Measurements from ENCODE around the gene CXXC5.
A peak's percentile ranks its signal among the peaks of the same experiment; 100 is the strongest.

The CXXC5 gene

DNA sequence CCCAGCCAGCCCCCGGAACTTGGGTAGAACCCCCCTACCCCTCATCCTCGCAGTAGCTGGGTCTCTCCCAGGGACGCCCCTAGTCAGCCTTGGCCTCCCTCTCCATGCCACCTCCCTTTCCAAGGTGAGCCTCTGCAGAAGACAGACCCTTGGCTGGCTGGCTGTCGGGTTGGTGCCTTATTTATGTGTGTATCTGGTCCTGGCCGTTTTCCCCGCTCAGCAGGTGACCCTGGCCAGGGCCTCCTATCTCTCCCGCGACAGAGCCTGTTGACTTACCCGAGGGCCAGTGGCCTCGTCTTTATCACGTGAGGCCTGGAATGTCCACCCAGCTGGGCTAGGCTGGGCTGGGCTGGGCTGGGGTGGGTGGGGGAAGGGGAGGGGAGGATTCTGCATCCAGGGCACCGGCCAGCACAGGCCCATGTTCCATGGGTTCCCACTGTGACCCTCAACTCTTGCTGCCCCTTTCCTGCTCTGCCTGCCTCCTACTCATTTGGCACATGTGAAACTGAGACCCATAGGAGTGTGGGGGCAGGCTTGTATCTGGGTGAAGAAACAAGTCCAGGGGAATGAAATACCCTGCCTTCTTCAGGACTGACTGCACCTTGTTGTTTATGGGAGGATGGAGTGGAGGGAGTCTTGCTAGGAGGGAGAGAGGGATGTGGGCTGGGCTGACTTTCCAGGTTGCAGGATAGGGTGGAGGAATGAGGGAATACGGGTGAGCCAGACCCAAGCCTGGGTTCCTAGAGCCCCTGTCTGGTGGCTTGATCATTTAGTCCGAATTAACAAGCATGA, 3.1 kb downstream of the CXXC5 start:
- DNase-seq (ENCODE audit: low read depth), result no peak

DNA sequence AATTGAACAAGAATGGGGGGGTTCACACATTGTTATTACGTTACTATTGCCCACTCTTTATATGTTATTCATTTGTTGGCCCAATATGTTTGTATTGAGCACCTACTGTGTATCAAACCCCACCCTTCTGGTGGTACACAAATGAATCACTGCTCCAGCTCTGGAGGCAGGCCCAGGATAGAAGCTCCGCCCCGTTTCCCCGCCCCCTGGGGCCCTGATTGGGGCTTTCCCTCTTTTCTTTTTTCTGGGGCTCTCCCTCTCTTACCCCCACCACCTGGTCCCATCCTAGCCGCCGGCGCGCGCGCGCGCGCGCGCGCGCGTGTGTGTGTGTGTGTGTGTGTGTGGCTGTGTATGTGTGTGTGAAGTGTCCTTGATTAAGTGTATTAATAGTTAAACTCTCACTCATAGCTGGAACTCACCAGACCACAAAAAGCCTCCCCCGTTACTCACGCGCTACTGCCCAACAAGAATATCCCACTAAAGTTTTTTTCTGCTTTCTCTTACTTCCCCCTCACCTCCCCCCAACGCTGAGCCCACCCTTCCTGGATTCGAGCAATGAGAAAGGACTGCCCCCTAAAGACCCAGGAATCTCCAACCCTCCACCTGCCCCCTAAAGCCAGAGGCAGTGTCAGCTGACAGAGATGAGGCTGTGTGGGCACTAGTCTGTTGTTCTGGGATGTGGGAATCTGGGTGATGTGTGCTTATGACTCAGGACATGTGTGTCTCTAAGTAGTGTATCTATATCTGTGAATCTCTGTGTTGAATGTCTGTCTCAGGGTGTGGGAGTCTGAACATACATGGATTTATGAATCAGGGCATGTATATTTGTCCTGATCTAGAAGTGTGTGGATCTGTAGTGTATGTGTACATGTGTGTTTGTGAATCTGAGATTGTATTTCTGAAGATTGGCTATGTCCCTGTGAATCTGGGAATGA, 4.0 kb downstream of the CXXC5 start:
- peak; percentile 61 for DNase-seq (ENCODE audit: low read depth)

DNA sequence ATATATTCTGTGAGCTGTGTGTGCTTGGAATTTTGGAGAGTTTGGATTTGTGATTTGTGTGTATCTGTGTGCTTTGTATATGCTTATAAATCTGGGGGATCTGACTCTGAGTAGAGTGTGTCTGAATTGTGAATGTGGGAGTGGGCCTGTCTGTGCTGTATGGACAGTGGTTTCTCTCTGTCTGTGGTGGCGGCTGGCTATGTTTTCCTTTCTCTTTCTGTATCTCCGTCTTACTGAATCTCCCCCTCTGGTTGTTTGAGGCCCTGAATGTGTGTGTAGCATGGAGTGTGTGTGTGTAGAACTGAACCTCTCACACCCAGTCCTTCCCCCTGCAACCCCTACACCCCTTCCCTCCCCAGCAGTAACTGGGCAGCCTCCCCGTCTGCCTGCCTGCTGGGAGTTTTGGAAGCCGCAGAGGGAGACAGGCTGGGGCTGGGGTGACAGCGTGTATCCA, 4.7 kb downstream of the CXXC5 start:
- DNase-seq (ENCODE audit: low read depth), result no peak

DNA sequence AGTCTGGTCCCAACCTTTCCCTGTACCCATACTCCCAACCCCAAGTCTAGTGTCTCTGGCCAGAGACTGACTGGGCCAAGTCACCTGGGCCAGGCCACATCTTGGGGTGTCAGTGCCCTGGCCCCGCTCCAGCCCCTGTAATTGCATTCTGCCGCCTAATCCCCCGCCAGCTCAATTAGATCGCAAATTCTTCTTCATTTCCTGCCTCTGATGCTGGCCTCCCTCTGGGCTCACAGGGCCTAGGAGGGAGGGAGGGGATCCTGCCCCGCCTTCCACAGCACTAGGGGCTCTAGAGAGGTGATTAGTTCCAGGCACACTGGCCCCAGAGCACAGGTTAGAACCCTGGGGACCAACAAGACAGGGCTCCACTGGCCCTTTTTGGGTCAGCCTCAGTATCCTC, 5.5 kb downstream of the CXXC5 start:
- DNase-seq (ENCODE audit: low read depth), result no peak

DNA sequence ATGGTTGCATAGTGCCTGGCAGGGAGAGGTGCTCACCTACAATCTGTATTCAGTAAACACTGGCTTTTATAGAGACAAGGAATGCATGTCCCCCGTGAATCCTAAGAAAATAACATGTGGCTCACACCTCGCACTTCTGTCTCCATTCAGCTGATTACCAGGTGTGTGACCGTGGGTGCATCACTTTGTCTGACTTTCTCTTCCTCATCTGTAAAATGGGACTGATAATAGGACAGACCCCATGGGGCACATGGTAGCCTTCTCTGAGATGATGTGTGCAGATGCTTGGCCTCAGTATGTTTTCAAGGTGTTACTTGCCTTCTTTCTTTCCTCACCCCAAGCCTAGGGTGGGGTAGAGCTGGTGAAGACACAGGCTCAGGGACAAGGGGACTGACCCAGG, 6.3 kb downstream of the CXXC5 start:
- no peak for DNase-seq (ENCODE audit: low read depth)

DNA sequence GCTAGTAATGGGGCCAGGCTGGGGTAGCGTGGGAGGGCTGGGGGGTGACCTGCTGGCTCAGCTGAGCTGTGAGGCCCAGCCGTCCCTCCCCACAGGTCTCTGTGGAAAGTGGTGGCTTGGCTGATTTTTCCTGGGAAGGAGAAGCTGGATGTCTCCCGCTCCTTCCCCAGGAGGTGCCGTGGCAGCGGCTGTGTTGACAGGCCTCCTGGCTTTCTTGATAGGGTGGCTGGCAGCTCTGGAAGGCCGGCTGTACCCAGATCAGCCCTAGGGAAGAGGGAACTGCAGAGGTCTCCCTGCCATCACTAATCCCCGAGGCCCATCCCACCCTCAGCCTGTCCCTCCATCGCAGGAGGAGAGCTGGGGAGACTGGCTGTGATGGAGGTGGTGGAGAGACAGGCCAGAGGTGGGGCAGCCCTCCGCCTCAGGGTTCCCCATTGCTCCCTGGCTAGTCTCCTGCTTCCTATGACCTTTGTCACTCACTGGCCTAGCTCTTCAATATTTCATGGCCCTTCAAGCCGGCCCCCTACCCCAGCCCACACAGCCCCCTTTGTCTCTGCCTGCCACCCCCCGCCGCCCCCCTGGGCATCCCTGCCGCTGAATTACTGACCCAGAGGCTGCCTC, 6.8 kb downstream of the CXXC5 start:
- no peak for DNase-seq (ENCODE audit: low read depth)

DNA sequence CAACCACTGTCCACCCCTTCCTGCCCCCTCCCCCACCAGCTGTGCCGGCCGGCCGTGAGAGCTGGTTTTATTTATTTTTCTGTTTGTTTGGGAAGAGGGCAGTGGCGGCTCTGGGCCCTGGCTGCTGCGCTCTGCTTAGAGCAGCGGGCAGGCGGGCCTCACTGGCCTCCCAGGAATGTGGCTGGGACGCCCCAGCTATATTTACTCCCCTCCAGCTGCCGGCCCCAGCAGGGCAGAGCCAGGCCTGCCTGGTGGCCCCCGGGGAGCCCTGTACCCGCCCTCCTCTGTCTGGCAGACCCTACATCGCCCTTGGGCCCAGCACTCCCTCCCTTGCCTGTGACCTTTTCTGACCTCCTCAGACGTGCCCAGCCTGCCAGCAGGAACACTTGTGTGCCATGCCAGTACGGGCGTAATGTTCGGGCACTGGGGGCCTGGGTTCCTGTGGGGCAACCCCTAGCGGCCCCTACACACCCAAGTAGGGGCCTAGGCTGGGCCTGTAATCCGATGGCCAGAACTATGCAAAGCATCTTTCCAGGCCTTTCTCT, 7.7 kb downstream of the CXXC5 start:
- DNase-seq (ENCODE audit: low read depth), result no peak

DNA sequence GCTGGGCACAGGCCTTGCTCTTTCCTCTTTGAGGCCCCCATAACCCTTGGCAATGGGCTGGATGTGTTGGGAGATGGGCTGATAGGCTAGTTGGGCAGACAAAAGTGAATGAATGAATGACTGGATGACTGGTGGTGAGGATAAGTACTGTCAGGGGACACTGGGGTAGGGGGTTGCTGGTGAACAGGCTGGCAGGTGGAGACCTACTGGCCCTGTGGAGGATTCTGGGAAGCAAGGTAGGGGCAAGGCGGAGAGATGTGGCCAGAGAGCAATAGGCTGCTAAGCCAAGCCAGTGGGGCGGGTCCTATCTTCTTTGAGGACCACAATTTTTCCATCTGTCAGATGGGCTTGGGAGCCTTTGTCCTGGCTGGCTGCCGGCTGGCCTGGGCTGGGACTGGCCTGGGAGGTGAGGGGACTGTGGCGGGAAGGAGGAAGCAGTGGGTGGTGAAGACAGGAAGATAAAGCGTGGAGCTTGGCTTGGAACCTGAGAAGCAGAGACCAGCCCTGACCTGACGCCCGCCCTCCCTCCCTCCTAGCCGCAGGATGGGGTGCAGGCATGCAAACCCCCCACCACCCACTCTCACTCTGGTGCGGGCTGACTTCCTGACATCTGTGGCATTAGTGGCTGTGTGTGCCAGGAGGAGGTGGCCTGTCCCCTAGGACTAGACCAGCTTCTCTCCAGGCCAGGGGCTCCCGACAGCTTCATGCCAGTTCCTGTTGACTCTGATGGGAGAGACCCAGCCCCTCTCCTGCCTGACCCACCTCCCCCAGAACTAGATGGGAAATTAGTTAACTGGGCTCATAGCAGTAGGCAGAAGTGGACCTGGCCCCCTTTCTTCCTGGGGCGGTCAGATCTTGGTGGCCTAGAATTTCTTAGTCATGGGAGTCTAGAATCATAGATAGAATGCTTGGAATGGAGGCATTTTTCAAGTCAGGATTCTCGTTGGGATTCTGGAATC, 9.5 kb downstream of the CXXC5 start:
- DNase-seq (ENCODE audit: low read depth), result no peak

DNA sequence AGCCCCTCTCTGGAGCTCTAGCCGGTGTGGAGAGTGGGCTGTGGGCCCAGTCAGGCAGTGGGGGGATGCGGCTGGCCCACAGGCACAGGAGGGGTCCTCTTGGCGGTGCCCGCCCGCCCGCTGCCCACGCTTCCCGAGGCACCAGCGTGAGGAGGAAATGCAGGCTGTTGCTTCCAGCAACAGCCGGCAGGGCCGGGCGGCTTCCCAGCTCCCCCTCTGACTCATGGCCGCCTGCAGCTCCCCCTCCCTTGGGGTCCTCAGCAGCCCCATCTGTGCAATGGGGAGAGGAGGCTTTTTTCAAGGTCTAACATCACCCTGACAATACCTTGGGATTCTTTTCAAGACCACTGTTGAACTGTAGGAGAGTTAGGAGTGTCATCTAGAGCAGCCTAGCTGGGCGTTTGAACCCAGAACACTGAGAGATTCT, 10.4 kb downstream of the CXXC5 start:
- no peak for DNase-seq (ENCODE audit: low read depth)

DNA sequence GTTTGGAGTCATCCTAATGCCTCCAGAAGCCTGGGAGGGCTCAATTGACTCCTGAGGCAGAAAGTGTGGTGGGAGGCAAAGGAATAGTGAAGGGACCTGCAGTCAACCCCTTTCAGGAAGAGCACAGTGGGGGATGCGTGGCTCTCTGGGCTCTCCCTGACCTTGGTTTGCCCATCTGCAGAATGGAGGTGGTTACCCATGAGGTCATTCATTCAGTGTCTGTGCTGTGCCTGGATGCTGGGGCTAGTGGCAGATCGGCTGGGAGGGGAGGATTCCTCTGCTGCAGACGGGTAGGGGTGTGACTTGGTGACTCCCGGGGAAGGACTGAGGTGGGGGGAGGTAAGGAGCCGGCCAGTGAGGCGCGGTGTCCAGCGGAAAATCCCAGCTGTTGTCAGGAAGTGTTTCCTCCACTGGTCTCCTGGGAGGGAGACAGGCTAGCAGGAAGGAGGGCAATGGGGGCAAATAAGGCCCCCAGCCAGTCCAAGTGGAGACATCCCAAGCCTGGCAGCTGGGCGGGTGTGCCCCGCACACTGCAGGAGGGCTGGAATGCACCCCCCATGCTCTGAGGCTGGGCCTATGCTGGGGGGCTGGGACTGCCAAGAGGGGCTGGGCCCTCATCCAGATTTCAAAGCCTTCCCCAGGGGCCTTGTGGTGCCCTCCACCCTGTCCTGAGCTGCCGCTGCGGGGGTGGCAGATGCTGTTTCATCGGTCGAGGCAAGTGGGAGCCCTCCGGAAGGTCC, 10.9 kb downstream of the CXXC5 start:
- DNase-seq (ENCODE audit: low read depth), result no peak

DNA sequence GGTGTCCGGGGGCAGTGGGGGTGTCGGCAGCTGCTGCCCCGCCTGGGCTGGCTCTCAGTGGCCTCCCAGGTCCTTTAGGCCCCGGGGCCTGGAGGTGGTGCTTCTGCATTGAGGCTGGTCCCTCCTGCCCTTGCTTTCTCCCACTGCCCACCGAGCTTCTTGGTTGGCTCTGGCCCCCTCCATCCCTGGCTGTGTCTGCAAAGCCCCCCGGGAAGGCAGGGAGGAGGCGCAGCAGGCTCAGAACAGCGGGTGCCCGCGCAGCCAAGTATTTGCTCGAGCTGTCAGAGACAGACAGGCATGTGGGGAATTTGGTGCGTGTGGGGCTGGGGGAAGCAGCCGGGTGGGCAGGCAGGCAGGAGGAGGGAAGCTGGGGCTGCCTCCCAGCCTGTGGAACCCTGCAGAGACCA, 11.5 kb downstream of the CXXC5 start:
- no peak for DNase-seq (ENCODE audit: low read depth)

DNA sequence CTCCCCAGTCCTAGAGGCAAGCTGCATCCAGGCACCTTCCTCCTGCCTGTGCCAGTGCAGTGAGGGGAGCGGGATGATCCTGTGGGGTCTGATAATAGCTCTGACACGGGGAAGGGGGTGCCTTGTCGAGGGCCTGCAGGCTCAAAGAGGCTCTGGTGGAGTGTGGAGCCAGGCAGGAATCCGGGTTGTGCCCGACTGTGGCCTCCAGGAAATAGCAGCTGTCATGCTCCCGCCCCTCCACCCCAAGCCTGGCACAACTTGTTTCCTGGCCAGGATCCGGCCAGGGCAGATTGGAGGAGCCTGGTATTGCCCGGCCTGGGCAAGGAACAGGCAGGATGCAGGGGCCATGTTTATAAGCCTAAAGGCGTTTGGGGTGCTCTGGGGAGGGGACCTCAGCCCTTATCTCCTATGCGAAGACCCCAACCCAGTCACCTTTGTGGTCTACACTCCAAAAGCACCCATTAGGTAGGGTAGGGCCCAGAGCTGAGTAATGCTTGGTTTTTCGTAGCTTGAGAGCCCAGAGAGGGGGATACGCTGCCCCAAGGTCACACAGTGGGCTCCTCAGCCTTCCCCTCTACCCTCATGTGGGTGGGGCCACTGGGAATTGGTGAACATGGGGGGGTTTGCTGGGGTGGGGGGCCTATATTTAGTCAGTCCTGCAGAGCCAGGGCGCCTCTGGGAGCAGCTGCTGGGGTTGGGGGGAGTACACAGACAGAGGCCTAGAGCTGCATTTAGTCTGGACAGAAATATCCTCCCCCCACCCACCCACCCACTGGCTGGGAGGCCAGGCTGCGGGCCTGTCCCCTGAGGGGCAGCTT, 12.2 kb downstream of the CXXC5 start:
- no peak for DNase-seq (ENCODE audit: low read depth)

DNA sequence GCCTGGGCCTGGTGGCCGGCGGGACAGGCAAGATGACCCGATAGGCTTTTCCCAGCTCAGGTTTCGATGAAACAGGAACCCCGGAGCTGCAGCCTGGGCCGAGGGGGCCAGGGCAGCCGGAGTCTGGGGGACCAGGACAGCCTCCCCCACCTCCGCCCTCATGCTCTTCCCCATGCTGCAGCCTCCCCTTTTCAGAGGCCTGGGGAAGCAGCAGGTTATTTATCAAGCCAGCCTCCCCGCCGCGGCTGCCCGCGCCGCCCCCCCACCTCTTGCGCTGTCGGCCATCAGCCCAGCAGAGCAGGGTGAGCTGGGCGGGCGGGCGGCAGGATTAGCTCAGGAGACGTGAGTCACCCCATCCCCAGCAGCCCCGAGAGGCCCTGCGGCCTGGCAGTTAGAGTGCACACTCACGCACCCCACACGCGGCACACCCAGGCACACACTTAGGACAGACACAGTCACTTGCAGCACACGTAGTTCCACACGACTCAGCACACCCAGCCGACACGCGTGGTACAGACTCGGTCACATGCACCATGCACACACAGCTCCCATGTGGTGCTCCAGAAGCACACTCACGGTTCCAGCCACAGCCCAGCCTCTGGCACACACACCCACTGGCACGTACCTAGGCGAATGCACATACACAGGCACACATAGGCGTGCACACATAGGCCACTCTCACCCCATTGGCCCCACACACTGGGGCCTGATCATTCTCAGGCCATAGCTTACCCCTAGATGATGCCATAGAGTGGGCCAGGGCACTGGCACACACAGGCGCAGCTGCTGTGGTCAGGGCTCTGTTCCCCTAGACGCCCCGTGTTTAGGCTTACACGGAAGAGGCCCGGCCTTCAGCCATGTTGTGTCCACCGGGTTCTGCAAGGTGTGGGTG, 13.0 kb downstream of the CXXC5 start:
- DNase-seq (ENCODE audit: low read depth), result no peak

DNA sequence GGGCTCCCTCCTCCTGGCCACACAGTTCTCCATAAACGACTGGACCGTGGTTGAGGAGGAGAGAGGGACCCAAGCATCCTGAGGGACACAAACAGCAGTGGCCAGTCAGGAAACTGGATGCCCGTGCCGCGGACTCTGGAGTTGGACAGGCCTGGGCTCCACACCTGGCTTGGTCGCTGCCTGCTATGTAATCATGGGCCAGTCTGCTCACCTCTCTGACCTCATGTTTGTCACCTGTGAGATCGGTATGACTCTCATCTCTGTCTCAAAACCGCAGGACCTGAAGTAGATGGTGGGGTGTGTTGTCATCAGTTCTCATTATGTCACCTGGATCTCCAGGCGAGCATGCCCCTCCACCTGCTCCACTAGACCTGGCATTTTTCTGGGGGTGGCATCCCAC, 14.5 kb downstream of the CXXC5 start:
- no peak for DNase-seq (ENCODE audit: low read depth)

DNA sequence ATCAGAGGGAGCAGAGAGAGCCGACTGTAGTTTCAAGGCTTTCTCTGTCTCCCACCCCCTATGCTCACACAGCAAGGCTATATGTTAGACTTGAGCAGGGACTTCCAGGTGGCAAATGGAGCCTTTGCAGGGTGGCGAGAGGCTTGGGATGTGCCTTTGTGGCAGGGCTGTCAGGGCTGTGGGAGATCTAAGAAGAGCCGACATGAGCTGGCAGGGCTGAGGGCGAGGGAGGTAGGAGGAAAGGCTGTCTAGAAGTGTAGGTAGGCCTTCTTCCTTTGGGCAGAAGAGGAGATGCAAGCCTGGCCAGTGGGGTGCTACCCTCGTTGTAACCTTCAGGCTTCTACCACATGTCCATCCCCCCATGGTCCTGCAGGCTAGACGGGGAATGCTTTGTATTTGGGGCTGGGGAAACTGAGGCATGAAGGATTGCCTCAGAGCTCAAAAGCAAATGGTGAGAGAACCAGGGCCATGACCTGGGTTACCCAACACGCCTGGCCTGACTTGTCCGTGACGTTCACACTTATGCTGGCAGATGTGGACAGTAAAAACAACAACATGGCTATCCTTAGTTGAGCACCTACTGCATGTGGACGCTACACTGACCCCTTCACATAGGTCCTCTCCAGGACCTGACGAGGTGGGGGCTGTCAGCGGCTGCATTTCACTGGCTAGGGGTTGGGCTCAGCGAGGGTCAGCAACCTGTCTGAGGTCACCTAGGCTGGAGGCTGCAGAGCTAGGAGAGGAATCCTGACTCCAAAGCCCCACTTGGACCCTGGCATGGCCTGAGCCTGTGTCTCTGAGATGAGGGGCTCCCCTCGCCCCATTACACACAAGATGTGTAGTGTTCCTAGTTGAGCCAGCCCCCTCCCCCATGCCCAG, 15.3 kb downstream of the CXXC5 start:
- no peak for DNase-seq (ENCODE audit: low read depth)

DNA sequence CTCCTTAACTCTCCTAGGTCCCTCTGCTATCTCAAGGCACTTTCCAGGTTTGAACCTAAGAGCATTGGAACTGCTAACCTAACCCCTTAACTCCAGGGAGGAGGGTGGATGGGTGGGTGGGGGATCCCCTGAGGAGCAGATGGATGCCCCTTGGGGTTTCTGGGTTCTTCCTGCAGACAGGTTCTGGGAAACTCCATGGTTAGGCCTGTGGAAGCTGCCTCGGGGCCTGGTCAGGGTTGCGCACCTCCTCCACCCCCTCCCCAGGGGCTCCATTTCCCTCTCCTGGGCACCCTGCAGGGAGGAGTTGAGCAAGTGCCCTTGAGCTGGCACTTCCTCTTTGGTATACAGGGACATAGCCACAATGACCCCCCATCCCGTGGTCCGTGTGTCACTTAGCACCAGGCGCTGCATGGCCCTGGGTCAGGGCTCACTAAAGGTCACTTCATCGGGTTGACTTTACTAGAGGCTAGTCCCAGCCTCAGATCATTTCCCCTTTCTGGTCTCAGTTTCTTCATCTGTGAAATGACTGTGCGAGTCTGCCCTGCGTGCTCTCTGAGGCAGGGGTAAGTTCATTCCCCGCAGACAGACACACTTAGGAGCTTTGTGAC, 16.0 kb downstream of the CXXC5 start:
- DNase-seq (ENCODE audit: low read depth), result no peak

DNA sequence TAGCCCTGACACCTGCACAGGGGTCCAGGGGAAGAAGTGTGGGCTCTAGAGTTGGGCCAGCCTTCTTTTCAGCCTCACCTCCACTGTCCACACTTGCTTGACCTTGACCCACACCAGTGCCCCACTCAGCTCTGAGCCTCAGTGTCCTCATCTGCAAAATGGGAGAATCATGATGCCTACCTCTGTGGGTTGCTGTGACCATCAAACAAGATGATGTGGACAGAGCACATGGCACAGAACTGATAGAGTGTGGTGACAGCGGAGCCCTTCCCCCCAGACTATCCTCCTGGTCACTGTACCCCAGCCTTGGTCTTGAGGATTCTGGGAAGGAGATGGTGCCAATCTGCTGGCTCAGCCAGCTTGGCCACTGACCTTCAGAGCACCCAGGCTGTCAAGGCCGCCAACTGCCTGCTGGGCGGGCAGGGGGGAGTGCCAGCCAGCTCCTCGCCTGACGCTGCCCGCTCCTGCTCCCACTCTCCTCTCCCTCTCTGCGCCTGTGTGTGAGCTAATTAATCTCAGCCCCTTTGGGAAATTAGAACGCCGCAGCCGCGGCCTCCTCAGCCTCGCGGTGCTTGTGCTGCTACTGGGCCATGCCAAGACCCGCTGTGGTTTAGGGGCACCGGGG, 16.7 kb downstream of the CXXC5 start:
- no peak for DNase-seq (ENCODE audit: low read depth)

All from stimulated activated CD8-positive, alpha-beta memory T cell treated with anti-CD3 and anti-CD28 coated beads, Interleukin-12 subunit alpha, Interleukin-12 subunit beta, amount 100 ng/mL, for 4 hours (primary cell).